Loucy (cell line): ENCODE data around the gene SEMA6A.

Experiments
- CTCF ChIP-seq: fragments of 200-600 bp; sonication (generic); conservative IDR thresholded peaks from 2 replicates; pipeline ENCODE4 v1.5.1; 2014; ENCODE audit warnings: mild to moderate bottlenecking, antibody characterized with exemption, low read length
- EZH2phosphoT487 ChIP-seq: fragments of 200-600 bp; IDR thresholded peaks from 2 replicates; pipeline ENCODE4 v1.6.1; 2018; ENCODE audit warnings: antibody characterized with exemption, mild to moderate bottlenecking, moderate library complexity, borderline replicate concordance

- TF ChIP-seq CTCF (no peak), EZH2phosphoT487 (no peak)
These were observed 145.7 kb downstream of the SEMA6A start for GRCh38 chr5:116428966-116429365.
